HG02798 (cell line): Measurements from ENCODE around the gene ATRX.
"Not testable (repeated sequence)": the region's sequence is repeated elsewhere in the genome, so short reads cannot be mapped to it uniquely, and the experiment has no call there.

ENCODE experiments used
- ATAC-seq: cut with Tn5 transposase; IDR thresholded peaks from one replicate; pipeline ENCODE4 v1.9.1; 2021; ENCODE audit warnings: mild to moderate bottlenecking; ENCODE audit not compliant: unreplicated experiment, poor library complexity

ATRX gene

DNA sequence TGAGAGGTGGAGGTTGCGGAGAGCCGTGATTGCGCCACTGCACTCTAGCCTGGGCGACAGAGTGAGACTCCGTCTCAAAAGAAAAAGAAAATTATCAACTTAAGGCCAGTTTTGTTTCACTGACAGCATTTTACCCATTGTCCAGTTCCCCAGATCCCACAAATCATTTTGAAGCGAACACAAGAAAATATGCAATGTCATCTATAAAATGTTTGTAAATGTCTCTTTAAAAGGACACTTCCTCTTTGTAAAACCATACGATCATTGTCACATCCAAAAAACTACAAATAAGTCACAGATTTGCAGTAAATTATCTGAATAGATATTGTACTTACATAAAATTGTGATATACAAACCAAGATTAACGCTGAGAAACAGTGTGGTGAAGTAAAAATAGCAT is 147.6 kb downstream of the ATRX start:
- ATAC-seq, result no peak

DNA sequence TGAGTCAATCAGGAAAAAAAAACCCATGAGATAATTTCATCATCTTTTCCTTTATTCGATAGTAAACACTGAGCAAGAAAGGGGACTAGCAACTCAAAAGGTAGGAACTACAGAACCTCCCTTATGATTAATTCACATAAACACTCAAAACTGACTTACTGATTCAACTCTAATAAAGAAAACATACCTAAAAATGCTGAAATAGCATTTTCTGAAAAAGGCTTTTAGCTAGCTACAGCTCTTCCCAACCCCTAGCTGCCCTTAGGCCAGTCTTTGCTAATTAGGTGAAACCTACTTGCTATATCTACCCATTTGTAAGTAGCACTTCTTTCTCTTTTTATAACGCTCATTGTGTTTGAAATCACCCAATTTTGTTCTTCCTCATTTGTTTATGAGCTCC is 150.6 kb downstream of the ATRX start:
- no peak for ATAC-seq

DNA sequence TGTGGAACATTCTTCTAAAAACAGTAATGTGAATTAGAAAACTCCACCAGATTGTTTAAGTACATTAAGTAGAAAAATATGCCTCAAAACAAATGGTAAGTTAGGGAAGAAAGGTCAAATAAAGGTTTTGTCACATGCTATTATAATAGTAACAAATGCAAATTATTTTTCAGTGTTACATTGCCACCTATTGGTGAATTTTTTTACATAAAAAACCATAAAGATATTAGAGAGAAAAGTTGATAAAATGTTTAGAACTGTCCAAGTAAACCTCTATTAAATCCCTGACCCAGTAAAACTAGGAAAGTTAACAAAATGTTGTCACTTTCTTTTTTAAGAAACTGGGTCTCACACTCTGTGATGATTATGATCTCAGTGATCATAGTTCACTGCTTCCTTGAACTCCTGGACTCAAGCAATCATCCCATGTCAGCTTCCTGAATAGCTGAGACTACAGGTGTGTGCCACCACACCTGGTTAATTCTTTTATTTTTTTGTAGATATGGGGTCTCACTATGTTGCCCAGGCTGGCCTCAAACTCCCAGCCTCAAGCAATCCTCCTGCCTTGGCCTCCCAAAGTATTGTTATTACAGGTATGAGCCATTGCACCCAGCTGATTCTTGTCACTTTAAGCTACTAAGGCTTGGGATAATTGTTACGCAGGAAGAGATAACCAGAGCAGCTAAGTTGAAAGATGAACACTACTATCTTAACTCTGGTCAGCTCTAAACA is 157.6 kb downstream of the ATRX start:
- ATAC-seq, result no peak

DNA sequence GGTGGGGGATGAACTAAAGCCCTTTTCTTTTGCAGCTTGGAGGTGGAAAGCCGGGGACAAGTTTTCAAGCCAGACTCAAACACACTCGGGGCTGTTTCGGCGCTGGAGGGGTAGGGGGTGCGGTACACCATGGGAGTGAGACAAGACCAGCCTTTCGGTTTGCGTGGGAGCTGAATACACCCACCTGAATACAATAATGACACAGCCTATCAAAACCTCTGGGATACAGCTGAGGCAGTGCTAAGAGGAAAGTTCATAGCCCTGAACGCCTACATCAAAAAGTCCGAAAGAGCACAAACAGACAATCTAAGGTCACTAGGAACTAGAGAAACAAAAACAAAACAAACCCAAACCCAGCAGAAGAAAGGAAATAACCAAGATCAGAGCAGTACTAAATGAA is 163.3 kb downstream of the ATRX start:
- no peak for ATAC-seq

DNA sequence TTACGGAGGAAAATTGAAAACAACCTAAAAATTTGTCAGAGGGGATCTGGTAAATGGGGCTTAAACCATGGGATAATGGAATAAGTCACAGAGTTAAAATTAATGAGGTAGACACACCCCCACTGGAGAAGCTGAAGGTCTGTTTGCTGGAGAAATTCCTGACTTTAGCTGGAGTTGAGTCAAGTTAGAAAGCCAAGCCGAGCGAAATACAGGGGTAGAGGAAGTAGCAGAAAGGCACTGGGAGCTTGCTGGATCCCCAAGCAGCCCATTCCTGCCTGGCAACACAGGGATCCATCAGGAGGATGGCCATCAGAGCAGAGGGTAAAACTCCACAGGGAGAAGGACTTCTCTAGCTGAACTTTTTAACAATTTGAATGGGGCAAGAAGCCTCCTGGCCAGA is 163.8 kb downstream of the ATRX start:
- ATAC-seq, result no peak

DNA sequence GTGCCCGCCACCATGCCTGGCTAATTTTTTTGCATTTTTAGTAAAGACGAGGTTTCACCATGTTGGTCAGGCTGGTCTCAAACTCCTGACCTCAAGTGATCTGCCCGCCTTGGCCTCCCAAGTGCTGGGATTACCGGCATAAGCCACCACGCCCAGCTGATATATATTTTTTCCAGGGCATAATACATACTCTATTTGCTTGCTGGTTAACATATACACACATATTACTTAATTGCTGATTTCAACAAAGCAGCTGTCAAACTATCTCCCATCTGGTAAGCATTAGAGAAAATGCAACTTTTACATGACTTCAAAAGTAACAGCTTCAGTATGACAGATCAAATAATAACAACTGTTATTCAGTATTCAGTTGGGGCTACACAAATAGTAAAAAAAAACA is 164.6 kb downstream of the ATRX start:
- not testable (repeated sequence) for ATAC-seq

DNA sequence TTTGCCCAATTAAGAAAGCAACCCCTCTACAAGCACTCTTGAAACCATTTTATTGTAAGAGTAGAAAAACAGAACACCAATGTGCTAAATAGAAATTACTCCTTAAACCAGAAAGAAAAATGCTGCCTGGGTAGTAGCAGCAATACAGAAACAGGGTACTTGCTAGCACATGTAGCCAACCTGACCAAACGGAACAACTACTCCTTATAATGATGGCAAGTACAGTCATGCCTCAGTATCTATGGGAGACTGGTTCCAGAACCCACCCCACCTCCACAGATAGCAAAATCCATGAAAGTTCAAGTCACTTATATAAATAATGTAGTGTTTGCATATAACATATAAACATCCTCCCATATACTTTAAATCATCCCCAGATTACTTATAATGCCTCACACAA is 168.8 kb downstream of the ATRX start:
- no peak for ATAC-seq

DNA sequence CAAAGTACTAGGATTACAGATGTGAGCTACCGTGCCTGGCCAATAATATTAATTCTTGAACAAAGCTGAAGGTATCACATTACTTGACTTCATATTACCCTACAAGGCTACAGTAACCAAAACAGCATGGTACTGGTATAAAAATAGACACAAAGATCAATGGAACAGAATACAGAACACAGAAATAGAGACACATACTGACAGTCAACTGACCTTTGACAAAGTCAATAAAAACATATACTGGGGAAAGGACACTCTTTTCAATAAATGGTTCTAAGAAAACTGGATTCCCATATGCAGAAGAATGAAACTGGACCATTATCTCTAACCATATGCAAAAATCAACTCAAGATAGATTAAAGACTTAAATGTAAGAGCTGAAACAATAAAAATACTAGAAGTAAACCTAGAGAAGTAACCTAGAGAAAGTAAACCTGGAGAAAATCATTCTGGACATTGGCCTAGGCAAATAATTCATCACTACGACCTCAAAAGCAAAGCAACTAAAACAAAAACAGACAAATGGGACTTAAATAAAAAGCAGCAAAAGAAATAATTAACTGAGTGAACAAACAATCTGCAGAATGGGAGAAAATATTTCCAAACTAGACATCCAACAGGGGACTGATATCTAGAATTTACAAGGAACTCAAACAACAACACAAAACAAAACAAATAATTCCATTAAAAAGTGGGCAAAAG is 182.2 kb downstream of the ATRX start:
- ATAC-seq, result no peak

DNA sequence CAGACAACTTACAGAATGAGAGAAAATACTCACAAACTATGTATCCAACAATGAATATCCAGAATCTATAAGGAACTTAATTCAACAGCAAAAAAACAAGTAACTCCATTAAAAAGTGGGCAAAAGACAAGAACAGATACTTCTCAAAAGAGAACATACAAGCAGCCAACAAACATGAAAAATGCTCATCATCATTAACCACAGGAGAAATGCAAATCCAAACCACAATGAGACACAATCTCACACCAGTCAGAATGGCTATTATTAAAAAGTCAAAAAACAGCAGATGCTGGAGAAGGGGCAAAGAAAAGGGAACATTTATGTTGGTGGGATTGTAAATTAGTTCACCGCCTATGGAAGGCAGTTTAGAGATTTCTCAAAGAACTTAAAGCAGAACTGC is 188.5 kb downstream of the ATRX start:
- ATAC-seq, result no peak

DNA sequence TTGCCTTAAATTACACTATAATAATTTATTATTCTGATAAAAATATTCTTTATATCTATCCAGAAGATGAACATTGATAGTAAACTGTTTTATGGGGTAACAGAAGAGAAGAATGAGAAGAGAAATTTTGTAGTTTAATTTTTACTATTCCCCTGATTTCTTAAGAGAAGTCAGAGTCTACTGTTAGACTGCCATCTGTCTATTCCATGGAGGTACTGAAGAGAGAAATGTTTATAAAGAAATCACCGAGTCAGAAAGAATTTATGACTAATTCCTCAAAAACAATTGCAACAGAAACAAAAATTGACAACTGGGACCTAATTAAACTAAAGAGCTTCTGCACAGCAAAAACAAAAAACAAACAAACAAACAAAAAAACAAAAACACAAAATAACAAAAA is 188.9 kb downstream of the ATRX start:
- ATAC-seq, result no peak

DNA sequence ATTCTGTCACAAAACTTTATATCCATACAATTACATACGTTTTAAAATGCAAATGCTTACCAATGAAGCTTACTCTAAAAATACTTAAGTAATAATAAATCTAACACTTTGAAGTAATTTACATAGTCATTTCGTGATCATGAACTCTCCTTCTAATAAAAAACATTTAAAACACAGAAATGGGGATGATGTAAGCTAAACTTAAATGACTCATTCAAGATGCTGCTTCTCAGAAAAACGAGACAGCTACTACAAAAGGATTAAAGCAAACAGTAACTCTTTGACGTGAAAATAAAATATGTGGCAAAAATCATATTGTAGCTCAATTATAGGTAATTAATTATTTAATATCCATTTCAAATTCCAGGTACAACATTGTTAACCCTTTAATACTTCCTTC is 190.2 kb downstream of the ATRX start:
- ATAC-seq, result no peak

DNA sequence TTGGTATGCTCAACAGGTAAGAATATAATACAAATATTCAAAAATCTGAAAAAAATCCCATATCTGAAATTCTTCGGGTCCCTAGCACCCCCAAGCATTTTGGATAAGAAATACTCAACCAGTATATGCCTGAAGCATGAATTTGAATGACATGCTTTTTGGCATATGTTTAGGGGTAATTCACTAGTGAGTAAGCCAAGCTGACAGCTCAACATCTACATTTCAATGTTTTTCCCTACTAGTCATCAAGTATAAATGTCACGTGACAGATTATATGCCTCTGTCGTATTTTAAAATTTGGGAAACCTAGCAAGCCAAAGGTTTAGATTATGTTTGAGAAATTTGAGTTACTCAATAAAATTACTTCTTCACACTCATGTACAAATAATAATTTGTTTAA is 213.7 kb downstream of the ATRX start:
- ATAC-seq, result no peak

DNA sequence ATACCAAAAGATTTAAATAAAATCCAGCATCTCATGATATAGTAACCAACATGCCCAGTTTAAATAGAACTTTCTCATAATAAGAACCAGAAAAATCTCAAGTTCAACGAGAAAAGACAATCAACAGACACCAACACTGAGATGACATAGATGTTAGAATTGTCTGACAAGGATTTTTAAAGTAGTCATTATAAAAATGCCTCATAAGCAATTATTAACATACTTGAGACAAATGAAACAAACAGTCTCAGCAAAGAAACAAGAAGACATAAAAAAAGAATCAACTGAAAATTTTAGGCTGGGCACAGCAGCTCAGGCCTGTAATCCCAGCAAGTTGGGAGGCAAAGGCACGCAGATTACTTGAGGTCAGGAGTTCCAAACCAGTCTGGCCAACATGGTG is 220.7 kb downstream of the ATRX start:
- no peak for ATAC-seq

DNA sequence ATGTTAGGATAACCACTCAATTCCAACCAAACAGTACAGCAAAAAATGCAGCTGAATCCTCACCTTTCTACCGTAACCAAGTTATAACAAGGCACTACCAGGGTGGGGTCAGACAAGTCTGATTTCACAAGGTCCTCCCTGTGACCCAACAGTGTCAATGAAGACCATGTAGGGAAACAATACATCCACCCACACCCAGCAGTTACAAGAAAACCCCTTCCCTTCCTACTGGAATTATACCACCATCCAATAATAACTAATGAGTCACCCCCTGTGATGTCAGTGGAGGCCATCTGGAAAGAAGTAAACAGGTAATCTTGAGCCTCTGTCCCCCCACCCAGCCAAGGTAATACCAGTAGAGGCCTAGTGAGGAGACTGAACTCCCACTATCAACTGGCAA is 221.2 kb downstream of the ATRX start:
- ATAC-seq, result no peak

DNA sequence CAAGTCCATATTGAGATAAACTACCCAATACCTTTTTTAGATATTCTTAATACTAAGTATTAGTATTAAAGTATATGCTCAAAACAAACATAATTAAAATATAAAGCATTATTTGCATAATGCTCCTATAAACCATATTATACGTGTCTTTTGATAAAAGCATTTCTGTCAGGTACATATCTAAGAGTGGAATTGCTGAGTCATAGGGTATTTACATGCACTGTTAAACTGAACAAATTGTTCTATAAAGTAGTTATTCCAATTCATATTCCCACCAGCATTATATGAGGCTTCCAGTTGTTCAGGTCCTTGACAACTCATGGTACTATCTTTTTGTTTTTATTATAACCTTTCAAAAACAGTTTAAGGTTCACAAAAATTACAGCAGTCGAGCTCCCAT is 224.6 kb downstream of the ATRX start:
- ATAC-seq, result no peak

DNA sequence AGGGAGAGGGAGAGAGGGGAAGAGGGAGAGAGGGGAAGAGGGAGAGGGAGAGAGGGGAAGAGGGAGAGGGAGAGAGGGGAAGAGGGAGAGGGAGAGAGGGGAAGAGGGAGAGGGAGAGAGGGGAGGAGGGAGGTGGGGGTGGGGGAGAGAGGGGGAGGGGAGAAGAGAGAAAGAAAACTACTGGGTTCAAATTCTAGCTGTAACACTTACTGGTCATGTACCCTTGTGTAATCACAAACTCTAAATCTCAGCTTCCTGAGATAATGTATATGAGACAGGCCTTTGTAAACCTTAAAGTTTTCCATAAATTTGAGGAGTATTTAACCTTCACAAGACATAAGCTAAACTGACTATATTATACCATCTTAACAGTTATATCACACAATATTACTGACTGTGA is 229.7 kb downstream of the ATRX start:
- no peak for ATAC-seq

DNA sequence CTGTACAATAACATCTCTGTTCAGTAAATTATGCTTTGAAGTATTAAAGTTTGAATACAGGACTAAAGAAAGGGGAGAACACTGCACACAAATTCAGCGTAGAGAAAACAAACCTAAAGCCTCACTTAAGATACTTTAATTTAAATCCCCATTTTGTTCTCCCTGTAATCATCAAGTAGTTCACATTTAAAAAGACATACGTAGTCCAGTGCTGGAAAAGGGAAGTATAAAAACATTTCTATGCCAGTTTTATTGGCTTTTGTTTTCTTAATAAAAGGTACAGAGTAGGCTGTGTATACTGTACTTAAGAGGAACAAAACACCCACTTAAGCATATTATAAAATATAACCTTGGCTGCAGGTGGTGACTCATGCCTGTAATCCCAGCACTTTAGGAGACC is 237.3 kb downstream of the ATRX start:
- ATAC-seq, result no peak

DNA sequence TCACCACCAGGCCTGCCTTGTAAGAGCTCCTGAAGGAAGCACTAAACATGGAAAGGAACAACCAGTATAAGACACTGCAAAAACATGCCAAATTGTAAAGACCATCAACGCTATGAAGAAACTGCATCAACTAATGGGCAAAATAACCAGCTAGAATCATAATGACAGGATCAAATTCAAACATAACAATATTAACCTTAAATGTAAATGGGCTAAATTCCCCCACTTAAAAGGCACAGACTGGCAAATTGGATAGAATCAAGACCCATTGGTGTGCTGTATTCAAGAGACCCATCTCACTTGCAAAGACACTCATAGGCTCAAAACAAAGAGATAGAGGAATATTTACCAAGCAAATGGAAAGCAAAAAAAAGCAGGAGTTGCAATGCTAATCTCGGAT is 246.2 kb downstream of the ATRX start:
- ATAC-seq, result not testable (repeated sequence)

DNA sequence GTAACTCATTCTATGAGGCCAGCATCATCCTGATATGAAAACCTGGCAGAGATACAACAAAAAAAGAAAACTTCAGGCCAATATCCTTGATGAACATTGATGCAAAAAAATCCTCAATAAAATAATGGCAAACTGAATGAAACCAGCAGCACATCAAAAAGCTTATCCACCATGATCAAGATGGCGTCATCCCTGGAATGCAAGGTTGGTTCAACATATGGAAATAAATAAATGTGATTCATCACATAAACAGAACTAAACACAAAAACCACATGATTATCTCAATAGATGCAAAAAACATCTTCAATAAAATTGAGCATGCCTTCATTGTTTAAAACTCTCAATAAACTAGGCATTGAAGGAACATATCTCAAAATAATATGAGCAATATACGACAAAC is 254.8 kb downstream of the ATRX start:
- not testable (repeated sequence) for ATAC-seq

DNA sequence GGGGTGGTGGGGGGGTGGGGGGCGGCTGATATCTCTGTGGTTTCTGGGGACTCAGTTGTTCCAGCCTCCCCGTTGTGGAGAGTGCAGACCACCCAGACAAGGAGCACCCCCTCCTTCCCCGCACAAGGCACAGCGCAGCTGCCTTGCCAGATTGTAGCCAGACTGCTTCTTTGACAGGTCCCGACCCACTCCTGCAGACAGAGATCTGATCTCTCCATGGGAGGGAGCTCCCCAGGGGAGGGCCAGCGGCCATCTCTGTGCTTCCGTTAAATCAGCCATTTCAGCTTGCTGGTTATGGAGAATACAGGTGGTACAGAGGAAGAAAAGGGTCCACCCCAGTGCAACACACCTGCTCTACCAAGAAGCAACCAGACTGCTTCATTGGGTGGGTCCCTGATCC is 258.0 kb downstream of the ATRX start:
- ATAC-seq, result no peak

DNA sequence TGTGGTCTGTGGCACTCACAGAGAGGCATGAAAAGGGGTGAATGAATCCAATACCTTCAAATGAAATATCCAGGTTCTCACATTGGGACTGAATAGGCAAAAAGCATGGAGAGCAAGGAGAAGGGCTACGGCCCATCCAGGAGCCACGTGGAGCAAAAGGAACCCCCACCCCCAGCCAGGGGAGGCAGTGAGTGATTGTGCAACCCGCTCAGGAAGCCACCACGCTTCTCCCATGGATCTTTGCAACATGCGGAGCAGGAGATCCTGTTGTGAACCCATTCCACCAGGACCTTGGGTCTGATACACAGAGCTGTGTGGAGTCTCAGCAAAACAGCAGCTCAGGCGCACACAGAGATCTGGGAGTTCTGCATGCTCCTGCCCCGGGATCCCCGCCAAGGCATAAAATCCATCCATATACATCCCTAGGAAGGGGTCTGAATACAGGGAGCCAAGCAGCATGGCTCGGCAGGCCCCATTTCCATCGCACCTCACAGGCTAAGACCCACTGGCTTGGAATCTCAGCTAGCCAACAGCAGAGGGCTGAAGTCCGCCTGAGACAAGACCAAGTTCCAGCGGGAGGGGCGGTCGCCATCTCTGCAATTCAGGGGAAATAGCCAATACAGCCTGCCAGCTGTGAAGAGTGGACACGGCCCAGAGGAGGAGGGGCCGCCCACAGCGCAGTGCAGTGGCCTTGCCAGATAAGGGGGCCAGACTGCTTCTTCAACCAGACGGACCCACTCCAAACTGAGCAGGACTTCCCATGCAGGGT is 258.6 kb downstream of the ATRX start:
- ATAC-seq, result no peak
